HepG2 (cell line): ENCODE data around the gene HNRNPUL1. TPM values are rescaled to one million over a fixed set of nuclear protein-coding genes. Genes with fewer than 3 reads are reported as not detected.
A peak's percentile ranks its signal among the peaks of the same experiment; 100 is the strongest.

Source experiments
- ATAC-seq: fragments of 200-7000 bp; cut with Tn5 transposase; 3 replicates; pipeline ENCODE4 v1.9.1; 2020; ENCODE audit warnings: mild to moderate bottlenecking, moderate library complexity
- BruUV-seq: library from RNA; stranded (reverse); fragments of 400-500 nt; replicated peaks from 2 replicates; lab custom pipeline; 2021; lab: Mats Ljungman, UMichigan
- CTCF ChIA-PET: fragments of 300-600 bp; formaldehyde crosslinking; extraction: SDS; loops from one replicate; lab custom pipeline; 2021; ENCODE audit warnings: low total read pairs, inconsistent platforms, low intra/inter-chr PET ratio; lab: Yijun Ruan, JAX
- POLR2A ChIA-PET: fragments of 350-600 bp; sonication (Branson Sonifier 250); formaldehyde crosslinking; loops from one replicate; lab custom pipeline; 2020; ENCODE audit warnings: antibody characterized with exemption, inconsistent platforms; lab: Yijun Ruan, JAX
- DNase-seq: peaks from one replicate; pipeline ENCODE4 v3.0.0-alpha.2; 2015; ENCODE audit warnings: low spot score
- FAIRE-seq: peaks from 3 replicates; lab custom pipeline; 2011; peaks lifted over from hg19 to GRCh38; lab: Jason Lieb, UNC
- H2AFZ ChIP-seq: one replicate; pipeline ENCODE4 v1.6.1; 2011; ENCODE audit warnings: low read length, inconsistent platforms
- H3K27ac ChIP-seq: fragments of 300-600 bp; 3 replicates; pipeline ENCODE4 v1.8.0; 2011; ENCODE audit warnings: mixed run types, mild to moderate bottlenecking, mixed read lengths, low read length, inconsistent platforms; ENCODE audit not compliant: insufficient read depth; ENCODE audit errors: extremely low read length
- H3K27me3 ChIP-seq, 2 experiments: fragments of 200-600 bp in 1 of 2; 2 replicates in 1 of 2; 3 replicates in 1 of 2; pipeline versions ENCODE4 v1.6.0 to v1.8.0; 2011; ENCODE audit warnings: low read length in 2 of 2, mild to moderate bottlenecking in 2 of 2, moderate library complexity in 2 of 2, inconsistent platforms in 1 of 2; ENCODE audit not compliant: insufficient read depth in 2 of 2, control insufficient read depth in 1 of 2
- H3K36me3 ChIP-seq, 2 experiments: fragments of 200-600 bp in 1 of 2; replicated peaks in 1 of 2; 2 replicates in 1 of 2; 3 replicates in 1 of 2; pipeline versions ENCODE4 v1.5.1 to v1.8.0; 2011; ENCODE audit warnings: low read length in 2 of 2, inconsistent platforms in 1 of 2; ENCODE audit not compliant: insufficient read depth in 2 of 2, control insufficient read depth in 1 of 2
- H3K4me1 ChIP-seq: 2 replicates; pipeline ENCODE4 v1.5.1; 2012; ENCODE audit warnings: low read length, inconsistent platforms; ENCODE audit not compliant: insufficient read depth
- H3K4me2 ChIP-seq: 2 replicates; pipeline ENCODE4 v1.6.0; 2011; ENCODE audit warnings: low read depth, low read length, inconsistent platforms
- H3K4me3 ChIP-seq, 3 experiments: fragments of 200-600 bp in 1 of 3; sonication (generic), shearing (Covaris generic) in 1 of 3; replicated peaks in 1 of 3; 2 replicates each; pipeline ENCODE4 v1.5.1; 2011 to 2016; ENCODE audit warnings: low read length in 3 of 3, inconsistent platforms in 2 of 3, low read depth in 2 of 3, mild to moderate bottlenecking in 2 of 3, control low read depth in 1 of 3, mixed read lengths in 1 of 3; ENCODE audit not compliant: insufficient read depth in 1 of 3
- H3K79me2 ChIP-seq: one replicate; pipeline ENCODE4 v1.6.1; 2011; ENCODE audit warnings: low read length, inconsistent platforms; ENCODE audit not compliant: insufficient read depth
- H3K9ac ChIP-seq: 2 replicates; pipeline ENCODE4 v1.6.0; 2011; ENCODE audit warnings: mild to moderate bottlenecking, low read depth, low read length, inconsistent platforms; ENCODE audit not compliant: insufficient read depth
- H3K9me3 ChIP-seq: 2 replicates; pipeline ENCODE4 v1.5.1; 2012; ENCODE audit warnings: mild to moderate bottlenecking, low read length
- H4K20me1 ChIP-seq: 2 replicates; pipeline ENCODE4 v1.6.0; 2011; ENCODE audit warnings: inconsistent platforms, mild to moderate bottlenecking, low read length, moderate library complexity; ENCODE audit not compliant: insufficient read depth
- FLYWCH1 ChIP-seq: sonication (generic); formaldehyde crosslinking; IDR thresholded peaks from 2 replicates; pipeline ENCODE4 v1.8.1; 2023; ENCODE audit warnings: mild to moderate bottlenecking, missing genetic modification reagents
- ONECUT2 ChIP-seq: sonication (generic); formaldehyde crosslinking; IDR thresholded peaks from 2 replicates; pipeline ENCODE4 v1.4.0; 2020; ENCODE audit warnings: missing genetic modification reagents
- RAD51 ChIP-seq: fragments of 450-650 bp; IDR thresholded peaks from 2 replicates; pipeline ENCODE4 v1.6.1; 2016; ENCODE audit warnings: borderline replicate concordance
- ZNF121 ChIP-seq: sonication (generic); formaldehyde crosslinking; IDR thresholded peaks from 2 replicates; pipeline ENCODE4 v1.5.0; 2020; ENCODE audit warnings: mild to moderate bottlenecking, missing genetic modification reagents
- ZNF20 ChIP-seq: sonication (generic); formaldehyde crosslinking; IDR thresholded peaks from 2 replicates; pipeline ENCODE4 v1.4.0; 2020; ENCODE audit warnings: mild to moderate bottlenecking, moderate library complexity, missing genetic modification reagents
- ZNF335 ChIP-seq: sonication (generic); formaldehyde crosslinking; IDR thresholded peaks from 2 replicates; pipeline ENCODE4 v1.4.0; 2020; ENCODE audit warnings: missing genetic modification reagents
- ZNF430 ChIP-seq: sonication (generic); formaldehyde crosslinking; IDR thresholded peaks from 2 replicates; pipeline ENCODE4 v1.9.0; 2021; ENCODE audit warnings: mild to moderate bottlenecking, missing genetic modification reagents
- WGBS: methylation state at CpG from one replicate; pipeline ENCODE4 v1.1.6; 2017; ENCODE audit warnings: low lambda C conversion rate; 5-methylcytosine and 5-hydroxymethylcytosine counted together
- in situ Hi-C: cut with HindIII; loops from 2 replicates; pipeline ENCODE4 v1.10.0; 2017; ENCODE audit warnings: low pct_unique_long_range_greater_than_20kb; ENCODE audit not compliant: extremely low pct_ligation_motif_present
- intact Hi-C: fragments of 100-400 bp; cut with micrococcal nuclease; formaldehyde crosslinking; loops from one replicate; pipeline ENCODE4 v1.10.0; 2022; ENCODE audit not compliant: unreplicated experiment
- polyA plus RNA-seq, 8 experiments: library from polyadenylated mRNA; depleted of rRNA in 3 of 8; stranded (reverse) in 7 of 8; unstranded in 1 of 8; fragments of >200 nt; fragmentation: Illumina TruSeq in 4 of 8; extraction: Trizol in 4 of 8; gene quantifications; 2 replicates each; pipeline versions ENCODE4 v1.2.1 to v1.2.3, GENCODE V29; 2011 to 2016; ENCODE audit warnings: low read depth in 4 of 8, missing spikeins in 1 of 8, mixed read lengths in 1 of 8; ENCODE audit not compliant: insufficient read depth in 1 of 8
- total RNA-seq, 5 experiments: library from RNA; depleted of rRNA; stranded (reverse); fragments of >200 nt; fragmentation: Illumina TruSeq; extraction: Trizol; gene quantifications; 2 replicates each; pipeline ENCODE4 v1.2.3, GENCODE V29; 2016; ENCODE audit warnings: low read depth in 1 of 5
- TF ChIP-seq, protein P1 (sequence below), 2 experiments: sonication (generic) in 1 of 2; formaldehyde crosslinking in 1 of 2; IDR thresholded peaks; 2 replicates each; pipeline versions ENCODE4 v1.4.0 to v1.6.1; 2016 to 2020; ENCODE audit warnings: borderline replicate concordance in 1 of 2, low read depth in 1 of 2, mild to moderate bottlenecking in 1 of 2, missing genetic modification reagents in 1 of 2
- TF ChIP-seq, protein P2 (sequence below): sonication (generic); formaldehyde crosslinking; IDR thresholded peaks from 2 replicates; pipeline ENCODE4 v1.5.0; 2020; ENCODE audit warnings: missing genetic modification reagents, mild to moderate bottlenecking, borderline replicate concordance

HNRNPUL1 gene
- total and polyA plus RNA-seq, 2 of the 13 experiments (the other 11 are each of a cell fraction or from before 2014, with no cell fraction given), result 30.9 to 81.7 TPM

DNA sequence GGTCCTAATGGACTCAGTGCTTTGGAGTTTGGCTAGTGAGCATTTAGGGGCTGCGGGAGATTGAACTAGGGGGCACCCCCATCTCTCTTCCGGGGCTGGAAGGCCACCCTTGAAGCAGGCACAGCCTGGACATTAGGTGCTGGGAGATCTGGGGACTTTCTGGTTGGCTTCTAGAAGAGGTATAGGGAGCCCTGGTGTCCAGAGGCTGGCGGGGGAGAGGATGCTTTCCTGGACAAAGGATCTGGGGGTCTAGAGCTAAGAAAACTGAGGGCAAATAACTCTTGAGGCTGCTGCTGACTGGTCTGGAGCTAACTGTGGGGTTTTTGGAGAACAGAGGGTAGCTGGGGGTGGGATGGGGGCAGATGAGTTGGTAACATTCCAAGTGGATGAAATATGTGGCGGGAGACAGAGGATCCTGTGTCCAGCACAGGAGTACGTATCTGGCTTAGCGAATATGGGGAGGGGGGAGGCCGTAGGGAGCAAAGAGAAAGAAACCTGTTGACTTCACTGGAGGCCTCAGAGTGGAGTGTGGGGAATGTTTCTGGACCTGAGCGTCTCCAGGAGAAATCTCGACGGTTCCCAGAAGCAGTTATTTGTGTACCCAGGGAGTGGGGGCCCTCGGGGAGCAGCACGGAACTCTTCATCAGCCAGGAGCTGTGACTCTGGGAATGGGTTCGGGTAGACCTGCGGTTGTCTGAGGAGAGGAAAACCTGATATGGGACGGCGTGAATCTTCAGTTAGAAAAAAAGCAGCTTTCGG lies 1.4 kb downstream of the HNRNPUL1 start (continued):
- TF ChIP-seq, protein P1, sequence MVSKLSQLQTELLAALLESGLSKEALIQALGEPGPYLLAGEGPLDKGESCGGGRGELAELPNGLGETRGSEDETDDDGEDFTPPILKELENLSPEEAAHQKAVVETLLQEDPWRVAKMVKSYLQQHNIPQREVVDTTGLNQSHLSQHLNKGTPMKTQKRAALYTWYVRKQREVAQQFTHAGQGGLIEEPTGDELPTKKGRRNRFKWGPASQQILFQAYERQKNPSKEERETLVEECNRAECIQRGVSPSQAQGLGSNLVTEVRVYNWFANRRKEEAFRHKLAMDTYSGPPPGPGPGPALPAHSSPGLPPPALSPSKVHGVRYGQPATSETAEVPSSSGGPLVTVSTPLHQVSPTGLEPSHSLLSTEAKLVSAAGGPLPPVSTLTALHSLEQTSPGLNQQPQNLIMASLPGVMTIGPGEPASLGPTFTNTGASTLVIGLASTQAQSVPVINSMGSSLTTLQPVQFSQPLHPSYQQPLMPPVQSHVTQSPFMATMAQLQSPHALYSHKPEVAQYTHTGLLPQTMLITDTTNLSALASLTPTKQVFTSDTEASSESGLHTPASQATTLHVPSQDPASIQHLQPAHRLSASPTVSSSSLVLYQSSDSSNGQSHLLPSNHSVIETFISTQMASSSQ (IDR thresholded peaks at IDR 0.05; ENCODE audit: low read depth), result no peak
- TF ChIP-seq, protein P1 (CRISPR knock-in tag; IDR thresholded peaks at IDR 0.05; ENCODE audit: borderline replicate concordance), result no peak
- TF ChIP-seq FLYWCH1 (CRISPR knock-in tag) (no peak), ONECUT2 (CRISPR knock-in tag) (no peak), RAD51 (no peak), ZNF335 (CRISPR knock-in tag) (0 out of 2 replicates have a peak, but pooled peaks have one; percentile 23)

DNA sequence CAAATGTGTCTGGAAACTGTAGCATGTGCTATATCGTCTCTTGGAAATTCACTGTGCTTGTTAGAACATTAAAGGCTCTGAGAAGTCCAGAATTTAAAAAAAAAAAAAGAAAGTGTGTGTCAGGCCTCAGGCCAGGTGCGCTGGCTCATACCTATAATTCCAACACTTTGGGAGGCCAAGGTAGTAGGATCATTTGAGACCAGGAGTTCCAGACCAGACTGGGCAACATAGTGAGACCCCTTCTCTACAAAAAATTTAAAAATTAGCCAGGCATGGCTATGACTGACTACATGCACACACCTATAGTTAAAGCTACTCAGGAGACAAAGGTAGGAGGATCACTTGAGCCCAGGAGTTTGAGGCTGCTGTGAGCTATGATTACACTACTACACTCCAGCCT lies 4.9 kb downstream of the HNRNPUL1 start:
- TF ChIP-seq, protein P2, sequence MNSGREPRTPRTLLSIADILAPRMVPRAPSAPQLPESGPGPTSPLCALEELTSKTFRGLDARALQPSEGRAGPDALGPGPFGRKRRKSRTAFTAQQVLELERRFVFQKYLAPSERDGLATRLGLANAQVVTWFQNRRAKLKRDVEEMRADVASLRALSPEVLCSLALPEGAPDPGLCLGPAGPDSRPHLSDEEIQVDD (CRISPR knock-in tag), result no peak
- TF ChIP-seq ZNF121 (CRISPR knock-in tag) (0 out of 2 replicates have a peak, but pooled peaks have one; percentile 37), ZNF20 (CRISPR knock-in tag) (no peak), ZNF430 (CRISPR knock-in tag) (no peak)
- TF ChIP-seq, all 625 proteins: peak for 1
- Histone ChIP-seq H2AFZ (no peak overlapping the region), H4K20me1 (no peaks in the 10 kb centered on the region), H3K4me1 (peaks cover 19% of the 10 kb centered on the region), H3K4me2 (no peak overlapping the region), H3K79me2 (peaks cover 44% of the 10 kb centered on the region), H3K9ac (no peak overlapping the region), H3K36me3 (peaks cover 36 to 65% of the 10 kb centered on the region in 2 experiments), H3K27ac (no peak overlapping the region), H3K9me3 (no peaks in the 10 kb centered on the region), H3K27me3 (no peaks in the 10 kb centered on the region; a peak in 1 of 5 replicates), H3K4me3 (no peak overlapping the region)
- POLR2A ChIA-PET, result interaction anchor here (1.0 kb wide), 1 partner anchor 43 kb away, joined by 3 read pairs; no protein-coding TSS in a partner anchor
- no peak for DNase-seq
- WGBS, result 100% methylated on average over 2 of the region's 2 CpGs
- FAIRE-seq, result no peak
- BruUV-seq, result no TSS peak
- no peak for ATAC-seq
- intact Hi-C loops (no loop called here), in situ Hi-C loops (loop anchor here (5.0 kb wide), 1 partner anchor 38 kb away; no protein-coding TSS in a partner anchor)
- CTCF ChIA-PET, result no interaction called here
